Subcutaneous adipose tissue (tissue), 4 donors: ENCODE data around the gene MAST4. TPM values are rescaled to one million over a fixed set of nuclear protein-coding genes. Genes with fewer than 3 reads are reported as not detected.

Source experiments
- CTCF ChIP-seq: fragments of 450-650 bp; IDR thresholded peaks from one replicate; pipeline ENCODE4 v1.5.1; 2016; ENCODE audit warnings: low read depth, mild to moderate bottlenecking, control low read depth, antibody characterized with exemption, moderate library complexity
- total RNA-seq, 4 donors: library from RNA; depleted of rRNA; stranded (reverse); fragments of >200 nt; gene quantifications; one replicate each; pipeline ENCODE4 v1.1.0, GENCODE V29; 2016

Gene MAST4
- total RNA-seq, 4 donors from 2014 or later: 35.2 to 60.7 (median 52.9) TPM

GRCh38 chr5:66867618-66868322, 271.6 kb downstream of the MAST4 start:
- TF ChIP-seq CTCF: no peak

GRCh38 chr5:66869347-66869746, 273.2 kb downstream of the MAST4 start:
- no peak for TF ChIP-seq CTCF

- no peak for TF ChIP-seq CTCF
Observed at GRCh38 chr5:66870708-66871107, 274.5 kb downstream of the MAST4 start.

- TF ChIP-seq CTCF: no peak
Observed at GRCh38 chr5:66871651-66872050, 275.5 kb downstream of the MAST4 start.

- TF ChIP-seq CTCF: no peak
Observed at GRCh38 chr5:66872736-66873331, 276.6 kb downstream of the MAST4 start.

- no peak for TF ChIP-seq CTCF
Observed at GRCh38 chr5:66874004-66874403, 277.8 kb downstream of the MAST4 start.

GRCh38 chr5:66875315-66875714, 279.1 kb downstream of the MAST4 start:
- no peak for TF ChIP-seq CTCF
